Measurements from ENCODE around the gene ST6GALNAC2.
A peak's percentile ranks its signal among the peaks of the same experiment; 100 is the strongest.

Gene ST6GALNAC2

GRCh38 chr17:76553178-76553908 lies 32.3 kb downstream of the ST6GALNAC2 start:
- DNase-seq = no peak

- no peak for DNase-seq
These were observed 34.0 kb downstream of the ST6GALNAC2 start for GRCh38 chr17:76551685-76552084.

- DNase-seq = no peak
These were observed 34.7 kb downstream of the ST6GALNAC2 start for GRCh38 chr17:76550712-76551615.

- DNase-seq = no peak
These were observed 36.1 kb downstream of the ST6GALNAC2 start for GRCh38 chr17:76549539-76549938.

GRCh38 chr17:76549215-76549518 lies 36.5 kb downstream of the ST6GALNAC2 start:
- no peak for DNase-seq

GRCh38 chr17:76548378-76549214 lies 37.1 kb downstream of the ST6GALNAC2 start:
- DNase-seq = no peak

GRCh38 chr17:76547642-76548202 lies 37.9 kb downstream of the ST6GALNAC2 start:
- no peak for DNase-seq

- DNase-seq = peak; percentile 8
These were observed 38.4 kb downstream of the ST6GALNAC2 start for GRCh38 chr17:76547183-76547641.

GRCh38 chr17:76546556-76547182 lies 39.0 kb downstream of the ST6GALNAC2 start:
- no peak for DNase-seq

- DNase-seq = no peak
These were observed 39.6 kb downstream of the ST6GALNAC2 start for GRCh38 chr17:76545918-76546555.

GRCh38 chr17:76544546-76545365 lies 40.9 kb downstream of the ST6GALNAC2 start:
- no peak for DNase-seq

- no peak for DNase-seq
These were observed 41.7 kb downstream of the ST6GALNAC2 start for GRCh38 chr17:76543826-76544545.

GRCh38 chr17:76543482-76543825 lies 42.2 kb downstream of the ST6GALNAC2 start:
- no peak for DNase-seq

GRCh38 chr17:76542984-76543383 lies 42.7 kb downstream of the ST6GALNAC2 start:
- DNase-seq = no peak

- no peak for DNase-seq
These were observed 43.1 kb downstream of the ST6GALNAC2 start for GRCh38 chr17:76542566-76542971.

- DNase-seq = no peak
These were observed 43.8 kb downstream of the ST6GALNAC2 start for GRCh38 chr17:76541739-76542454.

GRCh38 chr17:76540381-76541300 lies 45.0 kb downstream of the ST6GALNAC2 start:
- peak; percentile 39 for DNase-seq

- DNase-seq = no peak
These were observed 45.9 kb downstream of the ST6GALNAC2 start, which contains the start of gene PRCD for GRCh38 chr17:76539631-76540271. PRCD (plus strand) TSS chr17:76540044; CDS start chr17:76540142, 98 bp downstream.
